Smooth muscle cell (in vitro differentiated cells): ENCODE data around the gene DSN1. TPM values are rescaled to one million over a fixed set of nuclear protein-coding genes. Genes with fewer than 3 reads are reported as not detected.
"Not testable (repeated sequence)": the region's sequence is repeated elsewhere in the genome, so short reads cannot be mapped to it uniquely, and the experiment has no call there.

Experiments
- DNase-seq: peaks from one replicate; lab custom pipeline; 2025; ENCODE audit not compliant: unreplicated experiment; lab: John Stamatoyannopoulos, UW
- H2AFZ ChIP-seq: fragments of 200-600 bp; sonication (generic); 2 replicates; pipeline ENCODE4 v1.6.0; 2016; ENCODE audit warnings: antibody characterized with exemption, low read depth, mild to moderate bottlenecking
- H3F3A ChIP-seq: fragments of 200-600 bp; sonication (generic); 2 replicates; pipeline ENCODE4 v1.6.0; 2017; ENCODE audit warnings: antibody characterized with exemption, low read depth
- H3K27ac ChIP-seq: fragments of 200-600 bp; sonication (generic); 2 replicates; pipeline ENCODE4 v1.5.1; 2016; ENCODE audit warnings: low read depth, mild to moderate bottlenecking
- H3K27me3 ChIP-seq: fragments of 200-600 bp; sonication (generic); 2 replicates; pipeline ENCODE4 v1.6.1; 2016; ENCODE audit warnings: low read depth, mild to moderate bottlenecking
- H3K36me3 ChIP-seq: fragments of 200-600 bp; sonication (generic); 2 replicates; pipeline ENCODE4 v1.5.1; 2016; ENCODE audit warnings: low read depth
- H3K4me1 ChIP-seq: fragments of 200-600 bp; sonication (generic); 2 replicates; pipeline ENCODE4 v1.5.1; 2016; ENCODE audit warnings: low read depth
- H3K4me2 ChIP-seq: fragments of 200-600 bp; sonication (generic); 2 replicates; pipeline ENCODE4 v1.6.0; 2016; ENCODE audit warnings: mild to moderate bottlenecking
- H3K4me3 ChIP-seq: fragments of 200-600 bp; sonication (generic); 2 replicates; pipeline ENCODE4 v1.5.1; 2016; ENCODE audit warnings: mild to moderate bottlenecking
- H3K79me2 ChIP-seq: fragments of 200-600 bp; sonication (generic); 2 replicates; pipeline ENCODE4 v1.6.0; 2016; ENCODE audit warnings: low read depth, mild to moderate bottlenecking
- H3K9ac ChIP-seq: fragments of 200-600 bp; sonication (generic); 2 replicates; pipeline ENCODE4 v1.6.0; 2016; ENCODE audit warnings: low read depth
- H3K9me3 ChIP-seq: fragments of 200-600 bp; sonication (generic); replicated peaks from 2 replicates; pipeline ENCODE4 v1.5.1; 2016; ENCODE audit warnings: low read depth
- H4K20me1 ChIP-seq: fragments of 200-600 bp; sonication (generic); 2 replicates; pipeline ENCODE4 v1.6.0; 2016; ENCODE audit warnings: low read depth
- CTCF ChIP-seq: fragments of 200-600 bp; sonication (generic); IDR thresholded peaks from 2 replicates; pipeline ENCODE4 v1.5.1; 2017; ENCODE audit warnings: borderline replicate concordance, mild to moderate bottlenecking, antibody characterized with exemption; ENCODE audit not compliant: insufficient read depth, poor library complexity, severe bottlenecking
- WGBS: methylation state at CpG from one replicate; pipeline ENCODE4 v1.1.7; 2016; ENCODE audit warnings: low lambda C conversion rate; 5-methylcytosine and 5-hydroxymethylcytosine counted together
- polyA plus RNA-seq: library from polyadenylated mRNA; unstranded; fragments of >200 nt; fragmentation: Nextera tagmentation; extraction: Ambion mirVana; gene quantifications from 2 replicates; pipeline ENCODE4 v1.2.1, GENCODE V29; 2016
- total RNA-seq: library from RNA; depleted of rRNA; stranded (reverse); fragments of >200 nt; gene quantifications from 2 replicates; pipeline ENCODE4 v1.2.3, GENCODE V29; 2014

Gene DSN1
- total and polyA plus RNA-seq, 2 experiments from 2014 or later: 15.1 to 17.0 TPM

GRCh38 chr20:36805396-36805795 lies 31.8 kb upstream of the DSN1 start:
- no peak for TF ChIP-seq CTCF
- no peak for DNase-seq
- Histone ChIP-seq H3F3A (no peaks in the 10 kb centered on the region), H3K4me1 (no peaks in the 10 kb centered on the region), H2AFZ (no peak overlapping the region), H3K4me2 (no peak overlapping the region), H3K4me3 (no peak overlapping the region), H3K9me3 (no peaks in the 10 kb centered on the region), H3K79me2 (no peaks in the 10 kb centered on the region), H3K27me3 (no peaks in the 10 kb centered on the region), H4K20me1 (no peaks in the 10 kb centered on the region), H3K36me3 (peaks cover 6% of the 10 kb centered on the region), H3K27ac (no peak overlapping the region), H3K9ac (no peak overlapping the region)
- WGBS: 91% methylated on average over 1 of the region's 1 CpG

GRCh38 chr20:36804425-36804824 lies 30.9 kb upstream of the DSN1 start:
- no peak overlapping the region for H3K27ac ChIP-seq
- H3F3A ChIP-seq: no peaks in the 10 kb centered on the region
- H3K9ac ChIP-seq: no peak overlapping the region
- WGBS: 99% methylated on average over 7 of the region's 7 CpGs
- no peak overlapping the region for H3K4me3 ChIP-seq
- no peak overlapping the region for H2AFZ ChIP-seq
- H3K4me2 ChIP-seq: no peak overlapping the region
- no peaks in the 10 kb centered on the region for H3K4me1 ChIP-seq
- H3K79me2 ChIP-seq: no peaks in the 10 kb centered on the region
- no peak for DNase-seq
- H3K36me3 ChIP-seq: peaks cover 6% of the 10 kb centered on the region
- no peak for TF ChIP-seq CTCF
- no peaks in the 10 kb centered on the region for H3K27me3 ChIP-seq
- no peaks in the 10 kb centered on the region for H3K9me3 ChIP-seq
- H4K20me1 ChIP-seq: no peaks in the 10 kb centered on the region

GRCh38 chr20:36802326-36803222 lies 29.0 kb upstream of the DSN1 start:
- Histone ChIP-seq H3K9ac (no peak overlapping the region), H3K4me1 (no peaks in the 10 kb centered on the region), H3K79me2 (no peaks in the 10 kb centered on the region), H3K9me3 (no peaks in the 10 kb centered on the region), H3K36me3 (peaks cover 6% of the 10 kb centered on the region), H3F3A (no peaks in the 10 kb centered on the region), H3K27ac (no peak overlapping the region), H3K27me3 (no peaks in the 10 kb centered on the region), H3K4me2 (no peak overlapping the region), H2AFZ (no peak overlapping the region), H4K20me1 (no peaks in the 10 kb centered on the region), H3K4me3 (no peak overlapping the region)
- TF ChIP-seq CTCF: no peak
- DNase-seq: no peak
- 97% methylated on average over 14 of the region's 14 CpGs for WGBS

GRCh38 chr20:36800410-36800809 lies 26.8 kb upstream of the DSN1 start:
- Histone ChIP-seq H3K9ac (no peak overlapping the region), H3K36me3 (peaks cover 6% of the 10 kb centered on the region), H3K4me2 (no peak overlapping the region), H3K27ac (no peak overlapping the region), H2AFZ (no peak overlapping the region), H4K20me1 (no peaks in the 10 kb centered on the region), H3K9me3 (no peaks in the 10 kb centered on the region), H3K4me3 (no peak overlapping the region), H3K27me3 (no peaks in the 10 kb centered on the region), H3K4me1 (no peaks in the 10 kb centered on the region), H3K79me2 (no peaks in the 10 kb centered on the region), H3F3A (no peaks in the 10 kb centered on the region)
- WGBS: 100% methylated on average over 1 of the region's 1 CpG
- no peak for DNase-seq
- no peak for TF ChIP-seq CTCF

GRCh38 chr20:36799313-36799712 lies 25.8 kb upstream of the DSN1 start:
- H3K27ac ChIP-seq, H3K4me3 ChIP-seq, H3K27me3 ChIP-seq, H3K9me3 ChIP-seq, H3F3A ChIP-seq, H3K36me3 ChIP-seq, H4K20me1 ChIP-seq, H2AFZ ChIP-seq, H3K79me2 ChIP-seq, DNase-seq, H3K4me1 ChIP-seq, H3K9ac ChIP-seq, H3K4me2 ChIP-seq: not testable (repeated sequence)
- 93% methylated on average over 10 of the region's 10 CpGs for WGBS
